Embryonic facial prominence (tissue), 1 donor: ENCODE results near the gene SND1.

Source experiments
- DNase-seq: peaks from one replicate; pipeline ENCODE4 v3.0.0-alpha.2; 2016; ENCODE audit errors: extremely low spot score

SND1 gene

GRCh38 chr7:127905491-127906330 is 253.7 kb downstream of the SND1 start:
- no peak for DNase-seq

DNA sequence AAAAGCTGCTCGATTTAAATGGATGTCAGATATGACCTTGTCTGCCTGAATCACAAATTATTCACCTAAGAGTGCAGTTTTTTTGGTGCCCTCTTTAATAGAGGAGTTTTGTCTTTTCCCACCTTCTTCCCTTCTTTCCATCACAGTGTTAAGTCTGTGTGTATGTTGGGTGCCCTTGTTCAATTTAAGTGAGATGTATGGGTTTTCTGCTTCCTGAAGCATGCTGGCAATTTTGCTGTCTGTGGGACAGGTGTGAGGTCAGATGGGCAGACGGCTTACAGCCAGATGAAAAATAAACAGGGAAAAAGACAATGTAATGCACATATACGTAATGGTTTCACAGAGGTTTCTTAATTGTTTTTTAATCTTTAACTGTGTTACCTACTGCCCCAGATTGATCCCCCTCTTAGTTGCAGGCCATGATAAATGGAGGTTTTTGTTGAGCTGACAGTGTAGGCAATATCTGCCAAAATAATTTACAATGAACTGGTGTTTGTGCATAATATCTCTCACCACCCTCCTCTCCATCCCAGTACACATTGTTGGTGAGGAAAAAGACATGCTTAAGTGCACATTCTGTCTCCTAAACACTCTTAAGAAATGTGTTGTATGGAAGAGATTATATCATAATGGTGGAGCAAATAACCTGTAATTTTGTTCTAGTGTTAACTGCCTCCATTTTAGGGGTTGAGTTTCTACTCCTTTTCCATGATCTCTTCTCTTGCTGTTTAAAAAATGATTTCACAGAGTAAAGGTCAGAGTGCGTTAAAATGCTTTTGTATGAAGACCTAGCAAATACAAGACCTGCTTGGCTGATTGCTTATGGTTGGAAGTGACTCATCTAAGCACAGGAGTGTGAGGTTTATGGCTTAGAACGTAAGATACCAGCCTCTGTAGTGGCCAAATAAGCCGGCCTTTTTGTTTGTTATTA is 255.4 kb downstream of the SND1 start:
- no peak for DNase-seq

- DNase-seq = no peak
Observed at GRCh38 chr7:127908430-127909258, 256.6 kb downstream of the SND1 start.

DNA sequence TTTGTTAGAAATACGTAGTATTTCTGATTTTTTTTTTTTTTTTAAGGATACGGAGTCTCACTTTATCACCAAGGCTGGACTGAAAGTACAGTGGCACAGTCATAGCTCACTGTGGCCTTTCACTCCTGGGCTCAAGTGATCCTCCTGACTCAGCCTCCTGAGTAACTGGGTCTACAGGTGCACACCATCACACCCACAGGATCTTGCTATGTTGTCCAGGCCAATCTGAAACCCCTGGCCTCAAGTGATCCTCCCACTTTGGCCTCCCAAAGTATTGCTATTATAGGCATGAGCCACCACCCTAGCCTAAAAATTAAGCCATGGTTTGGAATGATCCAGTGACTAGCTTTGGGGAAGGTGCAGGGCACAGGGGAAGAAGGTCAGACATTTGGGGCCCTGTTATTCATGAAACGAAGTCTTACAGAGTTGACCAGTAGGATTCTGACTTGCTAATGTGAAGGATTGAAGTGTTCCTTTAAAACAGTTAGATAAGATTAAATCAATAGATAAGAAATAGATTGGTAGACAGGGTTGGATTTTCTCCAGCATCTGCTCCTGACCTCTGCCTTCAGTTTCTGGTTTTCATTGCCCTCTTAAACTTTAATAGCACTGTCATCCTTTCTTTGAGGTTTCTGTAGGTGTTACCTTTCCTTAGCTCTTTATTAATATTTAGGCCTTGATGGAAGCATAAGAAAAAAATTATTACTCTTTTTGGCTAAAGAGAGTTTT is 257.6 kb downstream of the SND1 start:
- DNase-seq = no peak

- DNase-seq = no peak
Observed at GRCh38 chr7:127910670-127911069, 258.7 kb downstream of the SND1 start.

DNA sequence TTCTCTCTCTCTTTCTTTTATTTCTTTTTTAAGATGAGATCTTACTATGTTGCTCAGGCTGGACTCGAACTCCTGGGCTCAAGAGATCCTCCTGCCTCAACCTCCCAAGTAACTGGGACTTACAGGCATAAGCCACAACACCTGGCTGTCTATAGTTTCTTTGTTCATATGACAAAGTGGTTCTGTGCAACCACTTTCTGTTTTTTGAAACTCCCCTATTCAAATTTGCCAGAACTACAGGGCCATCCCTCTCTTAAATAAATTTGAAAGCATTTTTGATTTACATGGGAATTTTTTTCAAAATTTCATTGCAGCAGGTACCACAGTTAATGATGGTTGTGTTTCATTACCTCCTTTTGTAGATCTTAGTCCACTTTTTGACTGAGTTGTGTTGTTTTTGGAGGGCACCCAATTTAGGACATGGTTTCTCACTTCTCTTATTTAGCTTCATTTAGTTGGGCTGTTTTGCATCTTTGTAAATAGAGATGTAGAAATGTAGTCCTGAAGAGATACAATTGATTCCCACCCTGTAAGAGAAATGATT is 260.0 kb downstream of the SND1 start:
- DNase-seq = no peak

DNA sequence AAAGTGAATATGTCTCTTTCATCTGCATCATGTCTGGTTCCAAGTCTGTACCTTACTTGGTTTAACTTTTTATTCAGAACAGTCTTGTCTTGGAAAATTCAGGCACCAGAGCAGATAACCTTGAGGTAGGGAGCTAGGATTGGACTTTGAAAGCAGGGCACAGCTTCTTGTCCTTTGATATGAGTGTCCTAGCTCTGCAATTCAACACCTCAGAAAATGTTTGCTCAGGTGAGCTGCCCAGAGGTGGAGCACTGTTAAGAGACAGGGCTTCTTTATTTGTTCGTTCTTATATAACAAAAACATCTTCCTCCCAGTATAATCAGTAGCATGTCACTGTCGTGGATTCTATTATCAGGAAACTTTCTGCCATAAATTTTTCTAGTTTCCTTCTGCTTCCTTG is 260.9 kb downstream of the SND1 start:
- DNase-seq = no peak

DNA sequence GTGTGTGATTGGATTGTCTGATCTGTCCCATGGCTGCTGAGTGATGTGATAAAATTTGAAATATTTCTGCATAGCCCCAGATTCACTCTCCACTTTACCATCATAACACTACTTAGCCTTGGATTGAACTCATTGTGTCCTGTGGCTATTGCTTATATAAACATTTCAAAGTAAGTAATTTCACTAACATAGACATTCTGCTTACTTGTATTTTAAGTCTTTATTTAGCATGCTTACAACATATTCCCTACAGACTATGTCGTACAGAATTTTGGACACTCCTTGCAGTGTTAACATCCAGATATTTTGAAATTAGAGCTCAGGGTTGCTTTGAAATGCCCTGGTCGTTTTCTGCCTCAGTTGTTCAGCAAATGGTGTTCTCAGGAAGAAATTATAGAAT is 261.7 kb downstream of the SND1 start:
- DNase-seq = no peak

DNA sequence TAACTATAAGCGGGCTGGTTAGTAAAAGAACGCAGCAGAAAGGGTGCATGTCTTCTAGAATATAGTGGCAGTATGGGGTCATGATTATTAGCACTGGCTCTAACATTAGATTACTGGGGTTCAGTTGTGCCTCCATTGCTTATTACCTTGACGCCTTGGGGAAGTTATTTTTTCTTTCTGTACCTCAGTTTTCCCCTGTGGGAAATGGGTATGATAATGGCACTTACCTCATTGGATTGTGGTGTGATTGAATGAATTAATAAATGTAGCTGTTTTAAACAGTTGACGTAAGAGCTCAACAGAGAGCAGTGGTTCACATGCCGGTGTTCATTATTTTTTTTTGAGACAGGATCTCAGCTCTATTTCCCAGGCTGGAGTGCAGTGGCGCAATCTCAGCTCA is 262.7 kb downstream of the SND1 start:
- DNase-seq = no peak

- DNase-seq = no peak
Observed at GRCh38 chr7:127916735-127917134, 264.7 kb downstream of the SND1 start.

DNA sequence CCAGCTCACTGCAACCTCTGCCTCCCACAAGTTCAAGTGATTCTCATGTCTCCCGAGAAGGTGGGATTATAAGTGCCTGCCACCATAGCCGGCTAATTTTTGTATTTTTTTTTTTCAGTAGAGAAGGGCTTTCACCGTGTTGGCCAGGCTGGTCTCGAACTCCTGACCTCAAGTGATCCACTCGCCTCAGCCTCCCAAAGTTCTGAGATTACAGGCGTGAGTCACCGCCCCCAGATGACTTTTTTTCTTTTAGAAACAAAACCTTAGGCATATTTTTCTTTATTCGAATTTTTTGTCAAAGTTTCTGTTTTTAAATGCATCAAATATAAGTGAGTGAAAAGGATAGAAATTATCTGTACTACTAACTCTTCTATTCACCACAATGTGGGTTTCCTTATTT is 266.1 kb downstream of the SND1 start:
- DNase-seq = no peak

DNA sequence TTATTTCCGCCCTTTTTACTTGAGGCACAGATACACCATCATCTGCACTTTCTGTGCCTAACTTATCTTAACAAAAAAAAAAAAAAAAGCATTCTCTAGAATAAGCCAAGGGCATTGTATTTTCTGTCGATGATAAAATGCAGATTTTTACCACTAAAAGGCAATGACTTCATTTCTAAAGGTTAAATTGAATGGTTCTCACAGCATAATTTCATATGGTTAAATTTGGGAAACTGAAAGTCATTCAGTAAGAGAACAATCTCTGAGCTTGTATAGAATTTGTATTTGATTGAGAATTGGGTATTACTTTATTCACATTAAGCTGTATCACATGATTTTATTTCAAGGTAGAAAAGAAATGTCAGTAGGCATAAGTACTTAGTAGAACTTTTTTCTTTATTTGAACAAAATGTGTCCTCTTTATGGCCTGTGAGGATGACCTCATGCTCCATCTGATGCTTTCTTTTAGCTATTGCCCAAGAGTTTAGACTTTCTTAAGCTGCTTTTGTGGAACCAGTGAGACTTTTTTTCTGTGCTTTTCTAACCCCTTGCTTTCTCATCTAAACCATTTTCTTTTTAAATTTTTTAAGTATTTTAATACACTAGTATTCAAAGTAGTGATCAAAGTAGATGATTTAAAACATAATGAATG is 268.9 kb downstream of the SND1 start:
- DNase-seq = no peak

GRCh38 chr7:127922656-127923055 is 270.7 kb downstream of the SND1 start:
- DNase-seq = no peak

GRCh38 chr7:127924874-127925273 is 272.9 kb downstream of the SND1 start:
- DNase-seq = no peak

DNA sequence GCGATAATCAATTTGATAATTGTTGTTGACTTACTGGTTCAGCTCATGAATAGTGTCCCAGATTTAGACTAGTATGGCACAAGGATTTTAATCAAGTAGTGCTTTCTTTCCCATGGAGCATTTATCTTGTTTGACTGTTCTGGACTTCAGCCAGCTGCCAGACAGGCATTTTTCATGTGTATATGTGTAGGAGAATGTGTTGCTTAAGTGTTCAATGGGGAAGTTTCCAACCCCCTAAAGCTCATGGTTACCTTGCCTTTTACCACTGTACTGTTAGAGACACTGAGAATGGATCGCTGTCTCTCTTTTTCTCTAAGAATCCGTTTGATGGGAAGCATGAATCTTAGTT is 275.3 kb downstream of the SND1 start:
- DNase-seq = no peak

- no peak for DNase-seq
Observed at GRCh38 chr7:127928222-127928621, 276.2 kb downstream of the SND1 start.

DNA sequence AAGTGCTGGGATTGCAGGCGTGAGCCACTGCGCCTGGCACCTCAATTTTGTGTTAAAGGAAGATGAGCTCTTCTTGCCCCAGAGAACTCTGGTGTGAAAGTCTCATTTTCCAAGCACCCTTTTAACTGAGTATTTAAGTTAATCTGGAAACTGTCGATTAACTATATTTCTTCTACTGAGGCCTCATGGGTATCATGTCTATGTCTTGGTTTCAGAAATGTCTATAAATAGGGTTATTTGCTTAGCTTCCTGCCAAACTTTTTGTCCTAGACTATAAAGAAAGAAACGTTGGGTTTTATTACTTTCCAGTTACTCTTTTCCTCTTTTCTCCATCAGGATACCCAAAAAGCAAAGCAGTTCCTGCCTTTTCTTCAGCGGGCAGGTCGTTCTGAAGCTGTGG is 276.9 kb downstream of the SND1 start:
- DNase-seq = no peak

- no peak for DNase-seq
Observed at GRCh38 chr7:127930341-127931328, 278.6 kb downstream of the SND1 start.

- no peak for DNase-seq
Observed at GRCh38 chr7:127932076-127932475, 280.1 kb downstream of the SND1 start.
